Subcutaneous abdominal adipose tissue (tissue), 5 donors: ENCODE results near the gene ZNF605.
"Not testable (repeated sequence)": the region's sequence is repeated elsewhere in the genome, so short reads cannot be mapped to it uniquely, and the experiment has no call there.

Source experiments
- H3K27ac ChIP-seq: one replicate; pipeline ENCODE4 v1.7.0; 2013; ENCODE audit warnings: low read depth, mild to moderate bottlenecking, inconsistent platforms, low read length, moderate library complexity
- H3K27me3 ChIP-seq, 5 donors: one replicate each; pipeline ENCODE4 v1.7.0; 2013; ENCODE audit warnings: low read length in 5 of 5, inconsistent platforms in 1 of 5; ENCODE audit not compliant: control insufficient read depth in 5 of 5, insufficient read depth in 4 of 5
- H3K36me3 ChIP-seq, 5 donors: one replicate each; pipeline ENCODE4 v1.7.0; 2013; ENCODE audit warnings: low read length in 5 of 5; ENCODE audit not compliant: control insufficient read depth in 5 of 5, insufficient read depth in 5 of 5
- H3K4me1 ChIP-seq, 5 donors: one replicate each; pipeline ENCODE4 v1.7.0; 2013; ENCODE audit warnings: low read length in 5 of 5, mild to moderate bottlenecking in 3 of 5, moderate library complexity in 1 of 5; ENCODE audit not compliant: control insufficient read depth in 5 of 5, insufficient read depth in 5 of 5
- H3K4me3 ChIP-seq, 5 donors: one replicate each; pipeline ENCODE4 v1.7.0; 2013; ENCODE audit warnings: low read length in 5 of 5, low read depth in 1 of 5
- H3K9ac ChIP-seq, 5 donors: one replicate each; pipeline ENCODE4 v1.7.0; 2013; ENCODE audit warnings: low read length in 5 of 5, mild to moderate bottlenecking in 4 of 5, moderate library complexity in 3 of 5
- H3K9me3 ChIP-seq, 5 donors: one replicate each; pipeline ENCODE4 v1.7.0; 2013; ENCODE audit warnings: low read length in 5 of 5; ENCODE audit not compliant: control insufficient read depth in 5 of 5
- donor health status: healthy.
- donor health status: healthy.
- donor health status: healthy.
- donor health status: healthy.
- donor health status: healthy.

The ZNF605 gene

DNA sequence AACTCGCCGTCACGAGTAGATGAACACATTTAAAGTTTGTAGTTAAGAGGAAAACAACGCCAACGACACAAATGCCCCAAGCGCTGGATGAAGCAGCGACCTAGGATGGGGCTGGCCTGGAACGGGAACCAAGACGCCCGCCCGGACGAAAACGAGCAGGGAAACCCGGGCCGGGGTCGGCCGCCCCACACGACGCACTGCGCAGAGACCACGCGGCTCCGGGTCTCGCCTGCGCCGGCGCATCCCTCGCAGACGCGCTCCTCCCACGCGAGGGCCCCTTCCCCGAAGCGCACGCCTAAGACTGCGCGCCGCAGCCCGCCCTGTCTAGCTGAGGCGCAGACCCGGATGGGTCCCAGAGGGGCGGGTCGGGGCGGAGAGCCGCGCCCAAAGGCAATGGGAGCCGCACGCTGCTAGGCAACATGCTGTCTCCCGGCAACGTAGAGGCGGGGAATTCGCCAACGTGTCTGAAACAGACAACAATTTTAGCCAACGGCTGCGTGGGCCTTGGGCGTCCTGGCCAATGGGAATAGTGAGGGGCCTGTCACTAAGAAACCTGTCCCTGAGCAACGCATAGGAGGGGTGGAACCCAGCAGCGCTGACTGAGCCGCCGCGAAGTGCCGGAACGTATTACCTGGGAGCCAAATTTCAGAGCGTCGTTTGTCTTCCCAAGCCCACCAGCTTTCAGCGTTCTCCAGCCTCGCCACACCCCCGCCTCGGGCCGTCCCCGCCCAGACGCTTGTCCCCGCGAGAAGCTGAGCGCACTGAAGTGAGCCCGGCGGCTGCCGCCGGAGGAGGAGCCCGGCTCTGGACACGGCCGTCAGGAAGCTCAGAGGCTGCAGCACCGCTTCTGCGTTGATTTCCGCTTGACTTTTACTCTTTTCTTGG is 47.7 kb downstream of the ZNF605 start:
- H3K9ac ChIP-seq = peak overlapping the region in 3 of 5 donors; percentile 55 to 72 (median 68)
- H3K4me1 ChIP-seq = peaks cover 0 to 11% (median 8%) of the 10 kb centered on the region in 5 donors
- peaks cover 7 to 63% (median 58%) of the 10 kb centered on the region in 5 donors for H3K9me3 ChIP-seq
- peak overlapping the region; percentile 64 to 73 (median 72) for H3K4me3 ChIP-seq
- peak overlapping the region; percentile 37 for H3K27ac ChIP-seq
- peaks cover 0 to 4% (median 0%) of the 10 kb centered on the region in 5 donors for H3K27me3 ChIP-seq
- H3K36me3 ChIP-seq = peaks cover 0 to 3% (median 0%) of the 10 kb centered on the region in 5 donors

DNA sequence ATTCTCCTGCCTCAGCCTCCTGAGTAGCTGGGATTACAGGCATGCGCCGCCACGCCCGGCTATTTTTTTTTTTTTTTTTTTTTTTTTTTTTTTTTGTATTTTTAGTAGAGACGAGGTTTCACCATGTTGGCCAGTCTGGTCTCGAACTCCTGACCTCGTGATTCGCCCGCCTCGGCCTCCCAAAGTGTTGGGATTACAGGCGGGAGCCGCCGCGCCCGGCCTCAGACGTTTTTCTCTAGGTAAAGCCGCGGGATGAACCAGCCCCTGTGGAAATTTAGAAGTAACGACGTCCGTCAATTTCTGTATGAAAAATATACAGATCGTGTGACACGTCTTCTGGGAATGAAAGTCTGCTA is 48.3 kb downstream of the ZNF605 start:
- not testable (repeated sequence) for H3K27ac ChIP-seq

DNA sequence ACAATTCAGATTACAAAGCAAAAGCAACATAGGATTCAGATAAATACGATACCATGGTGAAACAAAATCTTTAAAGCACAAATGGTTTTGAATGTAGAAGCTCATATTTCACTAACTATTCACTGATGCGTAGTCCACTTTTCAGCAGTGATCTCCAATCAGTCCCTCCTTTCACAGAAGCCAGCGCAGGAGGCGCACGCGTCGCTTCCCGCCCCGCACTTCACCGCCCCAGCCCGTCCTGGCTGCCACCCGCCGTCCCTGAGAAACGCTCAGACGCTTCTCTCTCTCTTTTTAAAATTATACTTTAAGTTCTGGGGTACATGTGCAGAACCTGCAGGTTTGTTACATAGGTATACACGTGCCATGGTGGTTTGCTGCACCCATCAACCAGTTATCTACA is 48.9 kb downstream of the ZNF605 start:
- H3K4me1 ChIP-seq = peaks cover 0 to 11% (median 8%) of the 10 kb centered on the region in 5 donors
- H3K9me3 ChIP-seq = peaks cover 8 to 57% (median 56%) of the 10 kb centered on the region in 5 donors
- H3K4me3 ChIP-seq = peak overlapping the region in 1 of 5 donors; percentile 15
- H3K27me3 ChIP-seq = peaks cover 0 to 4% (median 0%) of the 10 kb centered on the region in 5 donors
- no peak overlapping the region for H3K9ac ChIP-seq
- H3K27ac ChIP-seq = no peak overlapping the region
- H3K36me3 ChIP-seq = peaks cover 0 to 3% (median 0%) of the 10 kb centered on the region in 5 donors

More for the DNA sequence above, 48.3 kb downstream of the ZNF605 start:
- H3K27me3 ChIP-seq, H3K36me3 ChIP-seq, H3K9ac ChIP-seq: not testable (repeated sequence)
- Histone ChIP-seq H3K9me3 (peaks cover 8 to 59% (median 56%) of the 10 kb centered on the region in 5 donors), H3K4me3 (peak overlapping the region; percentile 50 to 73 (median 72)), H3K4me1 (peaks cover 0 to 11% (median 8%) of the 10 kb centered on the region in 5 donors)

DNA sequence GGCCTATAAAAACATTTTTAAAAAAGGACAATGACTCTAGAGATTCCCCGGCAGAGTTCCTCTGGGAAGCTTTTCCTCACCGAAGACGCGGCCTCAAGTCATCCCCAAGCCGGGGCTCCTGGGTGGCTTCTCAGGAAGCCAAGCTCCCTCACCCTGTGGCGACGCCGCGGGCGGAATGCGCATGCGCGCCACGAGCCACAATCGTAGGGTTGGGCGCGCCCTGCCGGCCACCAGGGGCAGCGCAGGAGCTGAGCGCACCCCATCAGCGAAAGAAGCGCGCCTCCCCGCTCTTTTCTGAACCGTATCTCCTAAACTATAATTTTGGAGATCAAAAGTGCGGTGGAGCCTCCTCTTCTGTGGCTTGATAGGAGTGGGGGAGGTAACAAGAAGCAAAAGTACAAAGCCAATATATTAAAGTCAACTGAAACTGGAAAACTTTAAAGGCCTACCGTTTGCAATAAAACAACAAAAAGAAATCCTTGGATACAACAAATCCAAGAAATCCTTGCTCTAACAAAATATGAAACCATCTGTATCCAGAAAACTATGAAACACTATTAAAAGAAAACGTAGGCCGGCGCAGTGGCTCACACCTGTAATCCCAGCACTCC is 51.3 kb downstream of the ZNF605 start:
- Histone ChIP-seq H3K4me1 (peaks cover 0 to 11% (median 8%) of the 10 kb centered on the region in 5 donors), H3K4me3 (peak overlapping the region in 4 of 5 donors; percentile 29 to 55 (median 40)), H3K9me3 (peaks cover 2 to 47% (median 36%) of the 10 kb centered on the region in 5 donors), H3K36me3 (no peaks in the 10 kb centered on the region), H3K9ac (no peak overlapping the region), H3K27ac (no peak overlapping the region), H3K27me3 (peaks cover 0 to 4% (median 0%) of the 10 kb centered on the region in 5 donors)

DNA sequence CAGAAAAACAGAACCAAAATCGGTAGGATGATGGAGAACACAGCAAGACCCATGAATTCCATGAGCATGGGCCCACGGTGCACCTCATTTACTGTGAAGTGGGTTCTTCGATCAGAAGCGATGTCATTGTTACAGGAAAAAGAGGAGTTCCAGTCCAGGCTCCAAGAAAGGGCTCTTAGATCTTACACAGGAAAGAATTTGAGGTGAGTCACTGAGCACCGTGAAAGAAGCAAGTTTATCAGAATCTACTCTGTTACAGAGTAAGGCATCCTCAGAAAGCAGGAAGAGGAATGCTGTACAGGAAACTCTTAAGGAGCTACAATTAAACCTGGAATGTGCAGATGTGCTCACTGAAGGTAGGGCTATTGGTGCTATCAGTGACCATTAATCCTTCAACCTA is 57.1 kb downstream of the ZNF605 start:
- Histone ChIP-seq H3K9ac (no peak overlapping the region), H3K4me3 (no peak overlapping the region), H3K9me3 (peaks cover 2 to 32% (median 19%) of the 10 kb centered on the region in 5 donors), H3K36me3 (no peaks in the 10 kb centered on the region), H3K4me1 (peaks cover 0 to 2% (median 0%) of the 10 kb centered on the region in 5 donors), H3K27me3 (no peaks in the 10 kb centered on the region), H3K27ac (no peak overlapping the region)

DNA sequence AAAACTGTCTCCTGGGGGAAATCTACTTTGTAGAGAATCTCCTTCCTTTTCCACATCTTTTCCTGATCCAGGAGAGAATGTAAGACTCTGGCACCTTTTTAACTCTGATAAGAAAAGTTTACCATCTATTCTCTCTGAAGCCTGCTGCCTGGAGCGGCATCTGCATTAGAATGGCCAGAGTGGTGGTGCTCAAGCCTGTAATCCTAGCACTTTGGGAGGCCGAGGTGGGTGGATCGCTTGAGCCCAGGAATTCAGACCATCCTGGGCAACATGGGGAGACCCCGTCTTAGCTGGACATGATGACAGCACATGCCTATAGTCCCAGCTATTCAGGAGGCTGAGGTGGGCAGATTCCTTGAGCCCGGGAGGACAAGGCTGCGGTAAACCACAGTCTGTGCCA is 67.3 kb downstream of the ZNF605 start:
- H3K27me3 ChIP-seq = no peaks in the 10 kb centered on the region
- peaks cover 0 to 16% (median 16%) of the 10 kb centered on the region in 5 donors for H3K4me1 ChIP-seq
- no peak overlapping the region for H3K9ac ChIP-seq
- peaks cover 0 to 4% (median 3%) of the 10 kb centered on the region in 5 donors for H3K36me3 ChIP-seq
- H3K9me3 ChIP-seq = no peaks in the 10 kb centered on the region
- peak overlapping the region; percentile 98 for H3K27ac ChIP-seq
- H3K4me3 ChIP-seq = peak overlapping the region in 1 of 5 donors; percentile 92

DNA sequence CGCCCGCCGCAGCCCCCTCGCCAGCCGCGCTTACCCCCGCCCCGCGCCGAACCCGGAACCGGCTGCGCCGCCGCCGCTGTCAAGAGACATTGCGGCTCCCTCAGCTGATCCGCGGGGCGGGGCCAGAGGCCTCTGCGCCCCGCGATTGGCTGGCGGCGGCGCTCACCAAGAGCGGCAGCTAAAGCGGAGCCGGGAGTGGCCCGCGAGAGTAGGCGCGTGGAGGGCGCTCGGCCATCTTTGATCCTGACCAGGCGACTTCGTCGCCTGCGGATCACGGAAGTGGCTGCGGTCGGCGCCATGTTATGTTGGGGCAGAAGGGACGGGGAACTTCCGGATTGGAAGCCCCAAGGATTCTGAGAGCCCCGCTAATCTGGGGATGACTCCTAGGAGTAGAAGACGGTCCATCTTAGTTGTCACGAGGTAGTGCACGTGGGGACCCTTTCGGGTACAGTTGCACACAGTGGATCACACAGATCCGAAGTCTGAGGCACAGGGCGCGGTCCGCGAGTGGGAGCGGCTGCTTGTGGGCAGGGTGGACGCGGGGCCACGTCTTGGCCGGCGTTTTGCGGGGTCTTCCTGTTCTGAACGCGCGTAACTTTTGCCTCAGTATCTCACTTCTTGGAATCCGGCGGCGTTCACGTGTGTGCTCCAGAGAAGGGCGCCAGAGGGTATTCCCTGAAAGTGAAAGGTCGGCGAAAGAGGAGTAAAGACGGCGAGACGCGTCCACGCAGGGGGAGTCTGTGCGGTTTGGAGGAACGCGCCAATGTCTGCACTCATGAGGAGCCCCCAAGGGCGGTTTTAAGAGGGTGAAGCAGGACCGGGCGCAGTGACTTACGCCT is 68.4 kb downstream of the ZNF605 start, which contains the start of gene CHFR:
Gene CHFR (minus strand): TSS at position 93 of the 839 bp plus-strand sequence. CDS start 277 bp downstream, outside the sequence.
- Histone ChIP-seq H3K4me1 (peaks cover 0 to 16% (median 16%) of the 10 kb centered on the region in 5 donors), H3K27ac (peak within 1 kb of the TSS; percentile 98), H3K36me3 (peaks cover 3 to 8% (median 5%) of the 10 kb centered on the region in 5 donors), H3K9ac (peak within 1 kb of the TSS; percentile 77 to 94 (median 86)), H3K27me3 (no peaks in the 10 kb centered on the region), H3K4me3 (peak within 1 kb of the TSS; percentile 80 to 95 (median 92)), H3K9me3 (no peaks in the 10 kb centered on the region)

DNA sequence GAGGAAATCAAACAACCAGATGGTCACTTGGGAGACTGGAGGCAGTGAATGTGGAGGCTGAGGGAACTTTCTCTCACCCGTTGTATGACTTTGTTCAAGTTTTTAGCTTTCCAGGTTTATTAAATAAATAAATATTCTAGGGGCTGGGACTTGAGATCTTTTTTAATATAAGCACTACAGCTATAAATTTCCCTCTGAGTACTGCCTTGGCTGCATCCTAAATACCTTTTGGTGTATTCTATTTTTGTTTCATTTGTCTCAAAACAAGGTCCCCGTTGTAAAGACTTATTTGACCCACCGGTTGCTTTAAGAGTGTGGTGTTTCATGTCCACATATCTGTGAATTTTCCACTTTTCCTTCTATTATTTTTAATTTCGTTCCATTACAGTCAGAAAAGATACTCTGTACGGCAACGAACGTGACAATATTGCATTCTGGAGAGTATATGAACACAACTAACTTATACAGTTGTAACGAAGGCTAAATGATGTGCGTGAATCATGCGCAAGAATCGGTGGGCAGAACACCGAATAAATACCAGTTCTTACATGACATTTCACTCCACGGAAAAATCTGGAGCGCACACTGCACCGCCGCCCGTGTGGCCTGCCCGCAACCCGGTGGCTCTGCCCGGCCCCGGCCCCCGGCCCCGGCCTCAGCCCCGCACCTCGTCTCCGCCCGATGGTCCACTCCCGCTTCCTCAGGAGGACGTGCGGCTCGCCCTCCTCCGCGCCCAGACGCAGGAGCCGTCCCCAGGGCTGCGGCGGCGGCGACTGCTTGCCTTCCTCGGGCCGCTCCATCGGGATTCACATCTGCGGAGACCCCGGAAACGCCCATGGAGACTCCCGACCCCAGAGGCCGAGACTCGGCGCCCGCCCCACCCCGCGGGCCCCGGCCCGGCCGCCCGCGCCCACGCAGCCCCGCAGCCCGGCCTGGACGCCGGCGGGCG is 69.3 kb downstream of the ZNF605 start:
- H3K9me3 ChIP-seq = no peaks in the 10 kb centered on the region
- H3K36me3 ChIP-seq = peaks cover 3 to 16% (median 13%) of the 10 kb centered on the region in 5 donors
- peak overlapping the region; percentile 64 to 95 (median 83) for H3K4me3 ChIP-seq
- no peak overlapping the region for H3K27ac ChIP-seq
- peak overlapping the region in 4 of 5 donors; percentile 57 to 73 (median 66) for H3K9ac ChIP-seq
- peaks cover 0 to 16% (median 16%) of the 10 kb centered on the region in 5 donors for H3K4me1 ChIP-seq
- H3K27me3 ChIP-seq = no peaks in the 10 kb centered on the region
